ENCODE measurements around the gene SLC7A8.

- TF ChIP-seq CTCF (IDR thresholded peaks at IDR 0.05): no peak
- TF ChIP-seq POLR2A (IDR thresholded peaks at IDR 0.05): no peak
Observed at GRCh38 chr14:23121361-23121771, 62.1 kb downstream of the SLC7A8 start.
